ENCODE measurements around the gene NOP53.

The NOP53 gene

DNA sequence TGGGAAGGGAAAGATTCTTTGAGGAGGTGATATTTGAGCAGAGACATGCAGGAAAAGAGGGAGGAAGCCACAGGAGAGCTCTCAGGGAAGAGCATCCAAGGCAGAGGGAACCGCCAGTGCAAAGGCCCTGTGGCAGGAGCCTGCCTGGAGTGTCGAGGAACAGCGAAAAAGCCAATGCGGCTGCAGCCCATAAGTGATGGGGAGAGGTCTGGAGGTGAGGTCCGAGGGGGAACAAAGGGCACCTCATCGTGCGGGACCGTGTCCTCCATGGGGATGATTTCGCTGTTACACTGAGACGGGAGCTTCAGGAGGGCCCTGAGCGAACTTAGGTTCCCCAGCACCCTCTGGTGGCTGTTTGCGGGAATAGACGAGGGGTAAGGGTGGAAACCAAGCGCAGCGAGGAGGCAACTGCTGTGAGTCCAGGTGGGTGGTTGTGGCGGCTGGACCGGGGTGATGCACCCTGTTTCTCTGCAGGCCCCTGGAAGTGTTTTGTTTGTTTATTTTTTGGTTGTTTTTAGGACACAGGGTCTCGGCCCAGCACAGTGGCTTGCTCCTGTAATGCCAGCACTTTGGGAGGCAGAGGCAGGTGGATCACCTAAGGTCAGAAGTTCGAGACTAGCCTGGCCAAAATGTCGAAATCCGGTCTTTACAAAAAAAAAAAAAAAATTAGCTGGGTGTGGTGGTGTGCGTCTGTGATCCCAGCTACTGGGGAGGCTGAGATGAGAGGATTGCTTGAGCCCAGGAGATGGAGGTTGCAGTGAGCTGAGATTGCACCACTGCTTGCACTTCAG, 38.0 kb upstream of the NOP53 start (continued):
- TF ChIP-seq, protein P1, sequence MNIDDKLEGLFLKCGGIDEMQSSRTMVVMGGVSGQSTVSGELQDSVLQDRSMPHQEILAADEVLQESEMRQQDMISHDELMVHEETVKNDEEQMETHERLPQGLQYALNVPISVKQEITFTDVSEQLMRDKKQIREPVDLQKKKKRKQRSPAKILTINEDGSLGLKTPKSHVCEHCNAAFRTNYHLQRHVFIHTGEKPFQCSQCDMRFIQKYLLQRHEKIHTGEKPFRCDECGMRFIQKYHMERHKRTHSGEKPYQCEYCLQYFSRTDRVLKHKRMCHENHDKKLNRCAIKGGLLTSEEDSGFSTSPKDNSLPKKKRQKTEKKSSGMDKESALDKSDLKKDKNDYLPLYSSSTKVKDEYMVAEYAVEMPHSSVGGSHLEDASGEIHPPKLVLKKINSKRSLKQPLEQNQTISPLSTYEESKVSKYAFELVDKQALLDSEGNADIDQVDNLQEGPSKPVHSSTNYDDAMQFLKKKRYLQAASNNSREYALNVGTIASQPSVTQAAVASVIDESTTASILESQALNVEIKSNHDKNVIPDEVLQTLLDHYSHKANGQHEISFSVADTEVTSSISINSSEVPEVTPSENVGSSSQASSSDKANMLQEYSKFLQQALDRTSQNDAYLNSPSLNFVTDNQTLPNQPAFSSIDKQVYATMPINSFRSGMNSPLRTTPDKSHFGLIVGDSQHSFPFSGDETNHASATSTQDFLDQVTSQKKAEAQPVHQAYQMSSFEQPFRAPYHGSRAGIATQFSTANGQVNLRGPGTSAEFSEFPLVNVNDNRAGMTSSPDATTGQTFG (tag by site-specific recombination; IDR thresholded peaks at IDR 0.05; ENCODE audit: borderline replicate concordance), result no peak
- TF ChIP-seq KLF8 (tag by site-specific recombination; IDR thresholded peaks at IDR 0.05), result peak; percentile 43; the same call in 1 of the 2 replicates
- TF ChIP-seq SP7 (tag by site-specific recombination; IDR thresholded peaks at IDR 0.05), result 0 out of 2 replicates have a peak, but pooled peaks have one; percentile 20
- peak; percentile 56 for TF ChIP-seq ZIC2 (tag by site-specific recombination; IDR thresholded peaks at IDR 0.05)
- TF ChIP-seq, protein P2, sequence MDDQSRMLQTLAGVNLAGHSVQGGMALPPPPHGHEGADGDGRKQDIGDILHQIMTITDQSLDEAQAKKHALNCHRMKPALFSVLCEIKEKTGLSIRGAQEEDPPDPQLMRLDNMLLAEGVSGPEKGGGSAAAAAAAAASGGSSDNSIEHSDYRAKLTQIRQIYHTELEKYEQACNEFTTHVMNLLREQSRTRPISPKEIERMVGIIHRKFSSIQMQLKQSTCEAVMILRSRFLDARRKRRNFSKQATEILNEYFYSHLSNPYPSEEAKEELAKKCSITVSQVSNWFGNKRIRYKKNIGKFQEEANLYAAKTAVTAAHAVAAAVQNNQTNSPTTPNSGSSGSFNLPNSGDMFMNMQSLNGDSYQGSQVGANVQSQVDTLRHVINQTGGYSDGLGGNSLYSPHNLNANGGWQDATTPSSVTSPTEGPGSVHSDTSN (CRISPR knock-in tag; IDR thresholded peaks at IDR 0.05), result no peak
- TF ChIP-seq ZNF701 (tag by site-specific recombination; IDR thresholded peaks at IDR 0.05), result no peak
- peak; percentile 16 for TF ChIP-seq ZBTB26 (tag by site-specific recombination; optimal IDR thresholded peaks at IDR 0.05)
- TF ChIP-seq ZNF202 (tag by site-specific recombination; IDR thresholded peaks at IDR 0.05; ENCODE audit: borderline replicate concordance), result no peak
- TF ChIP-seq GLI2 (tag by site-specific recombination; IDR thresholded peaks at IDR 0.05; ENCODE audit: borderline replicate concordance, low read depth), result no peak
- peak; percentile 14 for TF ChIP-seq SETDB1 (IDR thresholded peaks at IDR 0.05; ENCODE audit: insufficient read length, low read length)
- peak; percentile 32; the same call in 1 of the 2 replicates for TF ChIP-seq ZXDB (tag by site-specific recombination; IDR thresholded peaks at IDR 0.05)
- TF ChIP-seq SALL2 (tag by site-specific recombination; IDR thresholded peaks at IDR 0.05; ENCODE audit: borderline replicate concordance), result no peak
- TF ChIP-seq ZNF211 (tag by site-specific recombination; IDR thresholded peaks at IDR 0.05; ENCODE audit: low read depth), result no peak
- peak; percentile 25; the same call in 1 of the 2 replicates for TF ChIP-seq ZNF24 (tag by site-specific recombination; IDR thresholded peaks at IDR 0.05)
- 0 out of 2 replicates have a peak, but pooled peaks have one; percentile 36 for TF ChIP-seq EGR2 (tag by site-specific recombination; IDR thresholded peaks at IDR 0.05; ENCODE audit: low read depth)
- peak; percentile 27; the same call in 1 of the 2 replicates for TF ChIP-seq ZSCAN30 (tag by site-specific recombination; IDR thresholded peaks at IDR 0.05)
- 0 out of 2 replicates have a peak, but pooled peaks have one; percentile 35 for TF ChIP-seq ZNF280D (tag by site-specific recombination; IDR thresholded peaks at IDR 0.05)
- no peak for TF ChIP-seq ZNF394 (tag by site-specific recombination; IDR thresholded peaks at IDR 0.05; ENCODE audit: borderline replicate concordance)
